Measurements from ENCODE around the gene FRYL.
"Not testable (repeated sequence)": the region's sequence is repeated elsewhere in the genome, so short reads cannot be mapped to it uniquely, and the experiment has no call there.

FRYL gene

DNA sequence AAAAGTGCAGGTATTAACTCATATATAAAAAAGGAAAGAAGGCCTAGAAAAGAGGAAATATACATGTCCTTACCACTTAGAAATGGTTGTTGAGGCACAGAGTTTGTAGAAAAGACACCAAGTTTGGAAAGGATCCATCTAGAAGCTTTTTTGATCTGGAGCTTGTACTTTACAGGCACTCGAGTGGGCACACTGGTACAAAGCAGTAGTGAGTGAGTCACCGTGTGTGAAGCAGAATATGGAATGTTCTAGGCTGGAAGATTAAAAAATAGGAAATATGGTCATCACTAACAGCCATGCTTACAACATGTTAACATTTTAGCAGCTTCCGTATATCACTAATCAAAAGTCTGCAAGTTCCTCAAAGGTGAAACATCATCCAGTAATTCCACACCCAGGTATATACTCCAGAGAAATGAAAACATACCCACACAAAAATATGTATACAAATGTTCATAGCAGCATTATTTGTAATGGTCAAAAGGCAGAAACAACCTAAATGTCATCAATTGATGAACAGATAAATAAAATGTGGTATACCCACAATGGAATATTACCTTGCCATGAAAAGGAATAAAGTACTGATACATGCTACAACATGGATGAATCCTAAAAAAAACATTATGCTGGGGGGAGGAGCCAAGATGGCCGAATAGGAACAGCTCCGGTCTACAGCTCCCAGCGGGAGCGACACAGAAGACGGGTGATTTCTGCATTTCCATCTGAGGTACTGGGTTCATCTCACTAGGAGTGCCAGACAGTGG, 69.5 kb downstream of the FRYL start:
- no peak overlapping the region for H3K4me3 Mint-ChIP-seq
- peaks cover 34% of the 10 kb centered on the region for H3K36me3 Mint-ChIP-seq (ENCODE audit: low read depth)
- H3K27ac Mint-ChIP-seq: no peak overlapping the region

DNA sequence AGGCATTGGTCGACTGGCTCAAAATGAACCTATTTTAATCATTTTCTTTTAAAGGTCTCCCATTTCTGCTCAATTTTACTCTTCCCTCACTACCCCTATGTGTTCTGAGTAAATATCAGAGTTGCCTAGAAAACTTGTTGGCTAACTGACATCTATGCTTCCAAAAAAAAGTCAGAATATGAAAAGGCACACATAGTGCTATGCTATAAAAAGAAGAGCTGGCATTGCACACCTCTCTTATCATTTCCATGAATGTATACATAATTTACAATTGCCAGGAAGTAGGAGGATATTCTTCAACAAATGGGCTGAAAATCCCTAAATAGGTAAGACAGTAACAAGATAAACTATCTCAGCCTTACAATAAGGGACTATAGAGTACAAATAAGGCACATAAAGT, 70.2 kb downstream of the FRYL start:
- H3K27me3 Mint-ChIP-seq: no peaks in the 10 kb centered on the region
- H3K4me3 Mint-ChIP-seq: no peak overlapping the region
- H3K27ac Mint-ChIP-seq: no peak overlapping the region
- H3K9me3 Mint-ChIP-seq: peaks cover 13% of the 10 kb centered on the region
- peaks cover 34% of the 10 kb centered on the region for H3K36me3 Mint-ChIP-seq (ENCODE audit: low read depth)
- intact Hi-C loops (cut with micrococcal nuclease): no loop called here
- peaks cover 20% of the 10 kb centered on the region for H3K4me1 Mint-ChIP-seq (ENCODE audit: low read depth)

More for the DNA sequence above, 69.5 kb downstream of the FRYL start:
- intact Hi-C loops (cut with micrococcal nuclease): no loop called here
- H3K27me3 Mint-ChIP-seq: no peaks in the 10 kb centered on the region
- H3K9me3 Mint-ChIP-seq: peaks cover 13% of the 10 kb centered on the region
- peaks cover 20% of the 10 kb centered on the region for H3K4me1 Mint-ChIP-seq (ENCODE audit: low read depth)

DNA sequence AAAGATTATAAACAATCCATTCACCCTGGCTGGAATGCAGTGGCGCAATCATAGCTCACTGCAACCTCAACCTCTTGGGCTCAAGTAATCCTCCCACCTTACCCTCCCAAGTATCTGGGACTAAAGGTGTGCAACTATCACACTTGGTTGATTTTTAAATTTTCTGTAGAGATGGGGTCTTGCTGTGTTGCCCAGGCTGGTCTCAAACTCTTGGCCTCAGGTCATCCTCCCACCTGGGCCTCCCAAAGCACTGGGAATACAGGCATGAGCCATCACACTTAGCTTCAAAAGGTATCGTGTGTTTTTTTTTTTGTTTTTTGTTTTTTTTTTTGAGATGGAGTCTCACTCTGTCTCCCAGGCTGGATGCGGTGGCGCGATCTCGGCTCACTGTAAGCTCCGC, 71.5 kb downstream of the FRYL start:
- Mint-ChIP-seq H3K9me3 (peaks cover 8% of the 10 kb centered on the region), H3K4me1 (ENCODE audit: low read depth) (peaks cover 17% of the 10 kb centered on the region), H3K4me3 (no peak overlapping the region), H3K36me3 (ENCODE audit: low read depth) (peaks cover 34% of the 10 kb centered on the region), H3K27ac (no peak overlapping the region), H3K27me3 (no peaks in the 10 kb centered on the region)
- intact Hi-C loops (cut with micrococcal nuclease): no loop called here

DNA sequence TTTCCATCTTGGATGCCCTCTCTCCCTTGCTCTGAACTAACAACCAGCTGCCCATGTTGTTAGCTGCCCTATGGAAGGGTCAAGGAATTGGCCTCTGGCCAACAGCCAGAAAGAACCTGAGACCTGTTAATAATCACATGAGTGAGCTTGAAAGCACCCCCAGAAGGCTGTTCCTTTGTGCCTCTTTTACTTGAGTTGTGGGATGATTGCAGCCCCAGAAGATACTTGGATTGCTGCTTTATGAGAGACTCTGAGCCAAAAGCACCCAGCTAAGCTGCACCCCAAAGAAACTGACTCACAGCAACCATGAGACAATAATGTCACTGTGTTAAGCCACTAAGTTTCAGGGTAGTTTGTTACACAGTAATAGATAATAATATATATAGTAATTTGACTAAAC, 73.3 kb downstream of the FRYL start:
- H3K4me3 Mint-ChIP-seq: no peak overlapping the region
- no peaks in the 10 kb centered on the region for H3K9me3 Mint-ChIP-seq
- no peaks in the 10 kb centered on the region for H3K27me3 Mint-ChIP-seq
- H3K36me3 Mint-ChIP-seq (ENCODE audit: low read depth): peaks cover 34% of the 10 kb centered on the region
- peaks cover 11% of the 10 kb centered on the region for H3K4me1 Mint-ChIP-seq (ENCODE audit: low read depth)
- intact Hi-C loops (cut with micrococcal nuclease): no loop called here
- H3K27ac Mint-ChIP-seq: no peak overlapping the region

DNA sequence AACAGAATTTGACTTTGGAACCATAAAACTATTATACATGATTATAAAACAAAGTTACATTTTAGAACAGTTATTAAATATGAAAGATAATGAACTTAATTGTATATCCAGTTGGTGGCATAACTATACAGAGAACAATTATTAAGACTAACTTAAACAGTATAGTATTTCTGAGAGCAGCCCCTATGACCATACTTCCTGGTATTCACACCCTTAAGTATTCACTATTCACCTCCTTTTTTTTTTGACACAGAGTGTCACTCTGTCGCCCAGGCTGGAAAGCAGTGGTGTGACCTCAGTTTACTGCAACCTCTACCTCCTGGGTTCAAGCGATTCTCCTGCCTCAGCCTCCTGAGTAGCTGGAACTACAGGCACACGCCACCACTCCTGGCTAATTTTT, 74.5 kb downstream of the FRYL start:
- H3K27ac Mint-ChIP-seq: no peak overlapping the region
- intact Hi-C loops (cut with micrococcal nuclease): no loop called here

DNA sequence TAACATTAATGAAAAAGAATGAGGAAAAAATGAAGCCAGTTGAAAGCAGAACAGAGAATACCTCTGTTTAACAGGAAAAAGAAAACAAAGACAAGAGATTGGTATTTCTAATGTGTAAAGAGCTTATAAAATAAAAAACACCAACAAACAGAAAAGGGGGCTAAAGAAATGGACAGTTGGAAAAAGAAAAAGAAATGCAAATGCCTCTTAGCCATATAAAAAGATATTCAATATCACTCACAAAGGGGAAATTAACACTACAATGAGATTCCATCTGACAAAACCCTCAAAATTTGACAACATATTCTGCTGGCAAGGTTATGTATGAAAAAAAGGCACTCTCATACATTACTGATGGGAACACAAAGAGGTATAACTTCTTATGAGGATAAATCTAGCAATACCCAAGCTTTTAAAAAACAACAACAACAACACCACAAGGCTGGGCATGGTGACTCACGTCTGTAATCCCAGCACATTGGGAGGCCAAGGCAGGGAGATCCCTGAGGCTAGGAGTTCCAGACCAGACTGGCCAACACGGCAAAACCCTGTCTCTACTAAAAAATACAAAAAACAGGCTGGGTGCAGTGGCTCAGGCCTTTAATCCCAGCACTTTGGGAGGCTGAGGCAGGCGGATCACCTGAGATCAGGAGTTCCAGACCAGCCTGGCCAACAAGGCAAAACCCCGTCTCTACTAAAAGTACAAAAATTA, 75.8 kb downstream of the FRYL start:
- H3K4me1 Mint-ChIP-seq (ENCODE audit: low read depth): peaks cover 11% of the 10 kb centered on the region
- H3K36me3 Mint-ChIP-seq (ENCODE audit: low read depth): peaks cover 18% of the 10 kb centered on the region
- no peaks in the 10 kb centered on the region for H3K9me3 Mint-ChIP-seq
- intact Hi-C loops (cut with micrococcal nuclease): no loop called here
- H3K27ac Mint-ChIP-seq: no peak overlapping the region
- H3K27me3 Mint-ChIP-seq: no peaks in the 10 kb centered on the region
- no peak overlapping the region for H3K4me3 Mint-ChIP-seq

More for the DNA sequence above, 74.5 kb downstream of the FRYL start:
- H3K4me1 Mint-ChIP-seq (ENCODE audit: low read depth): peaks cover 9% of the 10 kb centered on the region
- H3K27me3 Mint-ChIP-seq: no peaks in the 10 kb centered on the region
- no peaks in the 10 kb centered on the region for H3K9me3 Mint-ChIP-seq
- H3K36me3 Mint-ChIP-seq (ENCODE audit: low read depth): peaks cover 27% of the 10 kb centered on the region
- H3K4me3 Mint-ChIP-seq: no peak overlapping the region

DNA sequence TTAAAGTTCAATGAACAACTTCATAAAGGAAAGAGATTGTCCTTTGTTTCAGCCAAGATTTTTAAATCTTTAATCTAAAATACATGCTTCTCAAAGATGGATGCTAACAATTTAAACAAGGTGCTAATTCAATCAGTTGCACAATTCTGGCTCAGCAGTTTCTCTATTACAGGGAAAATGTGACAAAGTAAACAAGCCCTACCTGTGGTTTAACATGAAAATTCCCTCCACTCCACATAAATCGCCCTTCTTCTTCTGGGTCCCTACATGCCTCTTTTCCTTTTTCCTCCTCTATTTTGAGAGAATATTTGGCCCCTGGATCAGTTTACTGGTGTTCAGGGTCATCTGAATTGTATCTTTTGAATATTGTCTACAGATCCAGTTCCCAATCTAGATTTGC, 80.6 kb downstream of the FRYL start:
- Mint-ChIP-seq H3K4me3 (no peak overlapping the region), H3K9me3 (no peaks in the 10 kb centered on the region), H3K4me1 (ENCODE audit: low read depth) (peaks cover 22% of the 10 kb centered on the region), H3K27me3 (no peaks in the 10 kb centered on the region), H3K36me3 (ENCODE audit: low read depth) (peaks cover 6% of the 10 kb centered on the region), H3K27ac (no peak overlapping the region)
- intact Hi-C loops (cut with micrococcal nuclease): no loop called here

DNA sequence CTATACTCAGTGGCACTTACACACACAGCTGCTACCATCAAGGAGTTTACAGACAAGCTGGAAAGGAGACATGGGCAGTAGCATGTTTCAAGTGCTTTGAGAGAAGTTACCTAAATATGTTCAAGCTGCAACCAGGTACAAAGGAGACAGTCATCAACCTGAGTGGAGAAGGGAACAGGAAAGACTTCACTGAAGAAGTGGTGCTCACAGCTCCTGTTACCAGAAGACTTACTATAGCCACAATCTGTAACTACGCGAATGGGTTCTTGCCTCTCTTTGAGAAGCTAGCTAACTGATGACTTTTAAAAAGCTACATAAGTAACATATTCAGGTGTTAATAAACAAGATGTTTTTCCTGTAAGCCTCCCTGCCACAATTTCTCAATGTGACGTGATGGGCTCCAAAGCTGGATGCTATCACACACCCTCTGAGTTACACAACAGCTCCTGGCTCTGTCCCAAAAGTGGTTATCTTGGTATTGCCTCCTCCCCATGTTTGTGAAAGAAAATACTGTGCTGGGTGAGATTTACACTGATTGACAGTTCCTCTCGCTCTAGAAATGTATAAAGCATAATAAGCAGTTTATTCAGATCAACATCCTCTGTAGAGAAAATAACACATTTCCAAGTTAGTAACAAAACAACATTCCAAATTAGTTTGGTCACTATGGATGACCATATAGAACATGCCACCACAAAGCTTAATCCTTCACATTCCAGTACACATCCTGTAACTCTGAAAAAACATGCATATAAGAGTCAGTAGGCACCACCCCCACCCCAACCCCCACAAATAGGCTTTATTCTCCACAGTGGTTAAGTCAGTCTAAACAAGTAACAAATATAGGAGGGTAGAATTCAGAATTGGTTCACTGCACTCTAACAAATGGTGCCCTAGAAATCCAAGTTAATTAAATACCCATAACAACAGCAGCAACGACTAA, 81.8 kb downstream of the FRYL start:
- no peaks in the 10 kb centered on the region for H3K27me3 Mint-ChIP-seq
- H3K4me3 Mint-ChIP-seq: no peak overlapping the region
- H3K4me1 Mint-ChIP-seq (ENCODE audit: low read depth): peaks cover 22% of the 10 kb centered on the region
- no peaks in the 10 kb centered on the region for H3K9me3 Mint-ChIP-seq
- intact Hi-C loops (cut with micrococcal nuclease): no loop called here
- H3K27ac Mint-ChIP-seq: no peak overlapping the region
- peaks cover 6% of the 10 kb centered on the region for H3K36me3 Mint-ChIP-seq (ENCODE audit: low read depth)

DNA sequence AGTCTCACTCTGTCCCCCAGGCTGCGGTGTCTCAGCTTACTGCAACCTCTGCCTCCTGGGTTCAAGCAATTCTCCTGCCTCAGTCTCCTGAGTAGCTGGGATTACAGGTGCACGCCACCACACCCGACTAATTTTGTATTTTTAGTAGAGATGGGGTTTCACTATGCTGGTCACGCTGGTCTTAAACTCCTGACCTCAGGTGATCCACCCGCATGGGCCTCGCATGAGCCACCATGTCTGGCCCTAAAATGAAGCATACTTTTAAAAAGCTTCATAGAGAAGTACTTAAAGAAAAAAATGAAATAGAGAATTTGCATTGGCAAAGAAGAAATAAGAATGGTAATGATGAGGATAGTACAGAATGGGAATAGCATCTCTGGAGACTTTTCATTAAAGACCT, 82.6 kb downstream of the FRYL start:
- H3K27me3 Mint-ChIP-seq; H3K4me3 Mint-ChIP-seq; H3K9me3 Mint-ChIP-seq; intact Hi-C loops (cut with micrococcal nuclease); H3K36me3 Mint-ChIP-seq (ENCODE audit: low read depth); H3K27ac Mint-ChIP-seq: not testable (repeated sequence)
- peaks cover 26% of the 10 kb centered on the region for H3K4me1 Mint-ChIP-seq (ENCODE audit: low read depth)

DNA sequence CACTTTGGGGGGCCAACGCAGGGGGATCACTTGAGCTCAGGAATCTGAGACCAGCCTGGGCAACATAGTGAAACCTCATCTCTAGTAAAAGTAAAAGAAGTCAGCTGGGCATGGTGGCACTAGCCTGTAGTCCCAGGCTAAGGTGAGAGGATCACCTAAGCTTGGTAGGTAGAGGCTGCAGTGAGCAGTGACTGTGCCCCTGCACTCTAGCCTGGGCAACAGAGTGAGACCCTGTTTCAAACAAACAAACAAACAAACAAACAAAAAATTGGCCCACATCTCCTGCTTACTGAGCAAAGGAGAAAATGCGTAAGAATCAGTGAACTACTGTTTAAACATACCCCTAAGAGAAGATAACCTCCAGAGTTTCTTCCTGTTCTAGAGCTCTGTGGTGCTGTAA, 85.3 kb downstream of the FRYL start:
- intact Hi-C loops (cut with micrococcal nuclease): no loop called here
- Mint-ChIP-seq H3K36me3 (ENCODE audit: low read depth) (peaks cover 6% of the 10 kb centered on the region), H3K27me3 (no peaks in the 10 kb centered on the region), H3K4me1 (ENCODE audit: low read depth) (peaks cover 27% of the 10 kb centered on the region), H3K27ac (no peak overlapping the region), H3K9me3 (no peaks in the 10 kb centered on the region), H3K4me3 (no peak overlapping the region)

DNA sequence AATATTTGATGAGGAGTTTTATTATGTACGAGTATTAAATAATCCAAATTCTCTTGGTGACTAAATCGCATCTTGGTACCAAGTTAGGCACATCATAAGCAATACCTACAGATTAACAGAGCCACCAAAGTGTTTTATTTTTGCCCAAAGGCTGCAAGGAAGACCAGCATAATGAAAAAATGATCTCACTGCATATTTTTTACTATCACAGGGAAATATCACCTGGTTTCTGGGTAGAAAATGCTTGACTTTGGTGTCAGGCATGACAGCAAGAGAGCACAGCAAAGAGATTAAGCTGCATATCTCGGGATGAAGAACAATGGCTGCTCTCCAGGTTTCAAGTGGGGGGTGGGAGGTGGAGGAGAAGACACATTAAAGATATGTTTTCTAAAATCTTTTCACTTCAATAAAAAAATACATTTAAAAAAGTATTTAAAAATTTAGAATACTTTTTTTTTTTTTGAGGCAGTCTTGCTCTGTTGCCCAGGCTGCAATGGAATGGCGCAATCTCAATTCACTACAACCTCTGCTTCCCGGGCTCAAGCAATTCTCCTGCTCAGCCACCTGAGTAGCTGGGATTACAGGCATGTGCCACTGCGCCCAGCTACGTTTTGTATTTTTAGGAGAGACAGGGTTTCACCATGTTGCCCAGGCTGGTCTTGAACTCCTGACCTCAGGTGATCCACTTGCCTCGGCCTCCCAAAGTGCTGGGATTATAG, 86.1 kb downstream of the FRYL start:
- H3K9me3 Mint-ChIP-seq: no peaks in the 10 kb centered on the region
- no peak overlapping the region for H3K27ac Mint-ChIP-seq
- H3K36me3 Mint-ChIP-seq (ENCODE audit: low read depth): peaks cover 6% of the 10 kb centered on the region
- intact Hi-C loops (cut with micrococcal nuclease): no loop called here
- H3K4me1 Mint-ChIP-seq (ENCODE audit: low read depth): peaks cover 19% of the 10 kb centered on the region
- no peak overlapping the region for H3K4me3 Mint-ChIP-seq
- no peaks in the 10 kb centered on the region for H3K27me3 Mint-ChIP-seq

DNA sequence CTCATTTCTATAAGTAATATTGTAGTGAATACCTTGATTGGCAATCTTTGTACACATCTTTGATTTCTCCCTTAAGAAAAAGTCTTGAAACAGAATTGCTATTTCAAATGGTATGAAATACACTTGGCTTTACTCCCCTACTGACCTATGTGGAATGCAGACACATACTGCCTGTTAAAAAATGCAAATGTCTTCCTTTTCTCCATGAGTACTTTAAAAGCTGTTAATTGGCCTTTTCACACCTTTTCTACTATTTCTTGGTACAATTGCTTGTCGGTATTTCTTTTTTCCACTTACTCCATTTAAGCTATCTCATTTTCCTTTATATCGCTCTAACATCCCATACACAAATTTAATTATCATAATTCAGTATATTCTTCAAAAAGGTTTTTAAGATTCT, 87.2 kb downstream of the FRYL start:
- intact Hi-C loops (cut with micrococcal nuclease): no loop called here
- Mint-ChIP-seq H3K9me3 (no peaks in the 10 kb centered on the region), H3K36me3 (ENCODE audit: low read depth) (peaks cover 6% of the 10 kb centered on the region), H3K4me1 (ENCODE audit: low read depth) (peaks cover 10% of the 10 kb centered on the region), H3K4me3 (no peak overlapping the region), H3K27me3 (no peaks in the 10 kb centered on the region), H3K27ac (no peak overlapping the region)

DNA sequence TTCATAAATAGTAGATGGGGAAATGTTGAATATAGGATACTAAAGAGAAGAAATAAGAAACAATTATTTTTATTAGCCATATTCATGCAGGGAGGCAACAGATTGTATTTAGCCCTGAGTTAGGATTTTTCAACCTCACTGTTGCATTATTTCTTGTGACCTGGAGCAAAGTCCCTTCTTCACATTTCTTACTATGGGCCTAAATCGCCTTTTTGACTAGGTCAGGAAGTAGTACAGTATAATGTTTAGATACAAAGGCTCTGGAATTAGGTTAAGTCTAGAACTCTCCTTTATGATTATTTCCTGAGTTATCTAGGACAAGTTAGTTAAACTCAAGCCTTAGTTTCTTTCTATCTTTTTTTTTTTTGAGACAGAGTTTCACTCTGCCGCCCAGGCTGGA, 88.0 kb downstream of the FRYL start:
- no peaks in the 10 kb centered on the region for H3K36me3 Mint-ChIP-seq (ENCODE audit: low read depth)
- no peaks in the 10 kb centered on the region for H3K9me3 Mint-ChIP-seq
- peaks cover 10% of the 10 kb centered on the region for H3K4me1 Mint-ChIP-seq (ENCODE audit: low read depth)
- no peak overlapping the region for H3K4me3 Mint-ChIP-seq
- intact Hi-C loops (cut with micrococcal nuclease): no loop called here
- no peaks in the 10 kb centered on the region for H3K27me3 Mint-ChIP-seq
- no peak overlapping the region for H3K27ac Mint-ChIP-seq

Measured in dendritic cell treated with granulocyte-macrophage colony-stimulating factor and Interleukin-4, amounts not matched to agents 40 ng/mL and 50 ng/mL, for 4 days (primary cell).